ENCODE data around the gene GJA4.

DNA sequence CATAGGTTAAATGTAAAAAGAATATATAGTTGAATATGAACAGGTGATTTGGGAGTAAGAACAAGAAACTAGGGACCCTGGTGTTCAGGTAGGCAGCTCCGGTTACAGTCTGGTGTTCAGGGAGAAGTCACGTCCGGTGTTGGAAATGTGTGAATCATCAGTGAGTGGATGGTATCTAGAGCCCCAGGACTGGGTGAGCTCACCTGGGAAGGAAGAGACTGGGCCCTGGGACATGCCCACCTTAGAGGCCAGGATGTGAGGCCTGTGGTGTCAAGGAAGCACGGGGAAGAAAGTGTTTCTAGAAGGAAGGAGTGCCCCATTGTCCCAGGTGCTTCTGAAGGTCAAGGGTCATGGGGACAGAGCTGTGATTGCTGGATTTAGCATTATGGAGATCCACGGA, 13.3 kb upstream of the GJA4 start:
- no peak for TF ChIP-seq POLR2AphosphoS5 (IDR thresholded peaks at IDR 0.05)
- TF ChIP-seq, protein P1, sequence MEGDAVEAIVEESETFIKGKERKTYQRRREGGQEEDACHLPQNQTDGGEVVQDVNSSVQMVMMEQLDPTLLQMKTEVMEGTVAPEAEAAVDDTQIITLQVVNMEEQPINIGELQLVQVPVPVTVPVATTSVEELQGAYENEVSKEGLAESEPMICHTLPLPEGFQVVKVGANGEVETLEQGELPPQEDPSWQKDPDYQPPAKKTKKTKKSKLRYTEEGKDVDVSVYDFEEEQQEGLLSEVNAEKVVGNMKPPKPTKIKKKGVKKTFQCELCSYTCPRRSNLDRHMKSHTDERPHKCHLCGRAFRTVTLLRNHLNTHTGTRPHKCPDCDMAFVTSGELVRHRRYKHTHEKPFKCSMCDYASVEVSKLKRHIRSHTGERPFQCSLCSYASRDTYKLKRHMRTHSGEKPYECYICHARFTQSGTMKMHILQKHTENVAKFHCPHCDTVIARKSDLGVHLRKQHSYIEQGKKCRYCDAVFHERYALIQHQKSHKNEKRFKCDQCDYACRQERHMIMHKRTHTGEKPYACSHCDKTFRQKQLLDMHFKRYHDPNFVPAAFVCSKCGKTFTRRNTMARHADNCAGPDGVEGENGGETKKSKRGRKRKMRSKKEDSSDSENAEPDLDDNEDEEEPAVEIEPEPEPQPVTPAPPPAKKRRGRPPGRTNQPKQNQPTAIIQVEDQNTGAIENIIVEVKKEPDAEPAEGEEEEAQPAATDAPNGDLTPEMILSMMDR (IDR thresholded peaks at IDR 0.05) = no peak
- TF ChIP-seq POLR2A (IDR thresholded peaks at IDR 0.05) = no peak
